NCI-H226 (cell line): ENCODE measurements around the gene BMPR1B.

Source experiments
- DNase-seq: peaks from one replicate; pipeline ENCODE4 v3.0.0-alpha.2; 2015

BMPR1B gene

GRCh38 chr4:94757192-94758140 lies at the start of gene BMPR1B:
TSS of gene BMPR1B (plus strand) at chr4:94757955. CDS start at chr4:95104425, 346,470 bp downstream.
- DNase-seq = peak; percentile 51

- no peak for DNase-seq
These were observed 46.1 kb upstream of the BMPR1B start for GRCh38 chr4:94711635-94712034.

- no peak for DNase-seq
These were observed 43.2 kb upstream of the BMPR1B start for GRCh38 chr4:94714365-94715160.

- no peak for DNase-seq
These were observed 42.0 kb upstream of the BMPR1B start for GRCh38 chr4:94715726-94716125.

GRCh38 chr4:94721310-94721709 lies 36.4 kb upstream of the BMPR1B start:
- DNase-seq = no peak

- DNase-seq = no peak
These were observed 35.5 kb upstream of the BMPR1B start for GRCh38 chr4:94722270-94722669.

GRCh38 chr4:94722748-94723147 lies 35.0 kb upstream of the BMPR1B start:
- DNase-seq = no peak

- no peak for DNase-seq
These were observed 33.6 kb upstream of the BMPR1B start for GRCh38 chr4:94724016-94724790.

- no peak for DNase-seq
These were observed 31.1 kb upstream of the BMPR1B start for GRCh38 chr4:94726524-94727123.

GRCh38 chr4:94728056-94728766 lies 29.5 kb upstream of the BMPR1B start:
- no peak for DNase-seq

- no peak for DNase-seq
These were observed 25.4 kb upstream of the BMPR1B start for GRCh38 chr4:94732358-94732698.

GRCh38 chr4:94739741-94740140 lies 18.0 kb upstream of the BMPR1B start:
- DNase-seq = no peak

- DNase-seq = no peak
These were observed 16.5 kb upstream of the BMPR1B start for GRCh38 chr4:94741304-94741703.

- DNase-seq = no peak
These were observed 13.9 kb upstream of the BMPR1B start for GRCh38 chr4:94743838-94744237.

GRCh38 chr4:94744850-94745249 lies 12.9 kb upstream of the BMPR1B start:
- DNase-seq = no peak

- no peak for DNase-seq
These were observed 11.0 kb upstream of the BMPR1B start for GRCh38 chr4:94746746-94747145.

- no peak for DNase-seq
These were observed 465 bp downstream of the BMPR1B start for GRCh38 chr4:94758141-94758699.

- DNase-seq = no peak
These were observed 1.1 kb downstream of the BMPR1B start for GRCh38 chr4:94758700-94759399.

- no peak for DNase-seq
These were observed 2.0 kb downstream of the BMPR1B start for GRCh38 chr4:94759767-94760211.

GRCh38 chr4:94762326-94762725 lies 4.6 kb downstream of the BMPR1B start:
- no peak for DNase-seq

- DNase-seq = no peak
These were observed 5.2 kb downstream of the BMPR1B start for GRCh38 chr4:94763005-94763404.
